H1 (cell line): ENCODE results near the gene STAT3. TPM values are rescaled to one million over a fixed set of nuclear protein-coding genes. Genes with fewer than 3 reads are reported as not detected.

Experiments
- CTCF ChIA-PET: fragments of 300-600 bp; sonication (Branson Sonifier 250); formaldehyde crosslinking; loops from one replicate; lab custom pipeline; 2021; ENCODE audit not compliant: partially characterized antibody; lab: Charles Lee
- POLR2A ChIA-PET: fragments of 300-600 bp; sonication (Branson Sonifier 250); formaldehyde crosslinking; loops from one replicate; lab custom pipeline; 2021; ENCODE audit warnings: inconsistent platforms; ENCODE audit not compliant: partially characterized antibody; lab: Charles Lee
- DNase-seq, 2 experiments: peaks; one replicate each; pipeline versions ENCODE4 v3.0.0 to v3.0.0-alpha.2; 2010 to 2022; ENCODE audit warnings: low spot score in 2 of 2, low read depth in 1 of 2, mixed read lengths in 1 of 2
- FAIRE-seq: peaks from 2 replicates; lab custom pipeline; 2011; peaks lifted over from hg19 to GRCh38; lab: Jason Lieb, UNC
- H2AFZ ChIP-seq: 2 replicates; pipeline ENCODE4 v1.8.1; 2012; ENCODE audit warnings: low read length, inconsistent platforms
- H2AK5ac ChIP-seq: 2 replicates; pipeline ENCODE4 v1.6.1; 2013; ENCODE audit warnings: low read depth, low read length
- H2BK120ac ChIP-seq: replicated peaks from 2 replicates; pipeline ENCODE3; 2013; ENCODE audit warnings: low read depth, low read length, inconsistent platforms
- H2BK12ac ChIP-seq: 2 replicates; pipeline ENCODE4 v1.6.1; 2013; ENCODE audit warnings: low read depth, low read length
- H2BK15ac ChIP-seq: 2 replicates; pipeline ENCODE4 v1.6.1; 2013; ENCODE audit warnings: low read length
- H2BK20ac ChIP-seq: 2 replicates; pipeline ENCODE4 v1.6.1; 2013; ENCODE audit warnings: low read length
- H2BK5ac ChIP-seq: 2 replicates; pipeline ENCODE4 v1.6.1; 2013; ENCODE audit warnings: low read depth, low read length
- H3K14ac ChIP-seq: 2 replicates; pipeline ENCODE4 v1.6.1; 2013; ENCODE audit warnings: inconsistent platforms; ENCODE audit not compliant: insufficient read length
- H3K18ac ChIP-seq: 2 replicates; pipeline ENCODE4 v1.6.1; 2013; ENCODE audit warnings: low read length; ENCODE audit errors: extremely low read depth
- H3K23ac ChIP-seq: 2 replicates; pipeline ENCODE4 v1.6.1; 2013; ENCODE audit warnings: inconsistent platforms; ENCODE audit not compliant: insufficient read length
- H3K23me2 ChIP-seq: 2 replicates; pipeline ENCODE4 v1.6.1; 2013; ENCODE audit warnings: low read depth, low read length
- H3K27ac ChIP-seq: 2 replicates; pipeline ENCODE4 v1.6.1; 2011; ENCODE audit warnings: low read depth, low read length, inconsistent platforms
- H3K27me3 ChIP-seq, 4 experiments: replicated peaks in 1 of 4; 1 replicate in 1 of 4; 2 replicates in 3 of 4; pipeline versions ENCODE4 v1.6.1 to v1.8.1; 2011 to 2013; ENCODE audit warnings: low read length in 3 of 4, mild to moderate bottlenecking in 3 of 4, inconsistent platforms in 2 of 4, mixed read lengths in 2 of 4, moderate library complexity in 1 of 4; ENCODE audit not compliant: control insufficient read depth in 3 of 4, insufficient read depth in 3 of 4; ENCODE audit errors: extremely low read depth in 1 of 4
- H3K36me3 ChIP-seq, 4 experiments: 2 replicates each; pipeline versions ENCODE4 v1.6.1 to v1.8.1; 2011 to 2013; ENCODE audit warnings: mild to moderate bottlenecking in 4 of 4, low read length in 3 of 4, moderate library complexity in 2 of 4, control low read depth in 1 of 4, inconsistent platforms in 1 of 4; ENCODE audit not compliant: insufficient read depth in 4 of 4, control insufficient read depth in 2 of 4
- H3K4ac ChIP-seq: replicated peaks from 2 replicates; pipeline ENCODE3; 2013; ENCODE audit warnings: low read length, low read depth, mixed read lengths, inconsistent platforms; ENCODE audit not compliant: insufficient read length
- H3K4me1 ChIP-seq, 4 experiments: replicated peaks in 1 of 4; 1 replicate in 1 of 4; 2 replicates in 3 of 4; pipeline versions ENCODE4 v1.6.1 to v1.8.1; 2011 to 2013; ENCODE audit warnings: low read length in 3 of 4, inconsistent platforms in 2 of 4, mixed read lengths in 1 of 4; ENCODE audit not compliant: insufficient read depth in 4 of 4, control insufficient read depth in 3 of 4
- H3K4me2 ChIP-seq, 2 experiments: 2 replicates each; pipeline versions ENCODE4 v1.6.1 to v1.8.1; 2011 to 2013; ENCODE audit warnings: low read depth in 2 of 2, low read length in 2 of 2, control low read depth in 1 of 2, inconsistent platforms in 1 of 2, mild to moderate bottlenecking in 1 of 2; ENCODE audit not compliant: insufficient read depth in 1 of 2
- H3K4me3 ChIP-seq, 4 experiments: fragments of 200-600, 300-600 bp in 1 of 4; sonication (generic), shearing (Covaris generic), sonication (Bioruptor Twin) in 1 of 4; 2 replicates each; pipeline versions ENCODE4 v1.5.1 to v1.8.1; 2011 to 2016; ENCODE audit warnings: low read length in 4 of 4, low read depth in 3 of 4, control low read depth in 2 of 4, inconsistent platforms in 2 of 4, mild to moderate bottlenecking in 2 of 4, mixed read lengths in 1 of 4, moderate library complexity in 1 of 4; ENCODE audit not compliant: insufficient read depth in 2 of 4; ENCODE audit errors: extremely low read depth in 1 of 4
- H3K56ac ChIP-seq: replicated peaks from 2 replicates; pipeline ENCODE3; 2013; ENCODE audit warnings: low read depth, mild to moderate bottlenecking, mixed read lengths, low read length, inconsistent platforms; ENCODE audit not compliant: insufficient read length
- H3K79me1 ChIP-seq: 2 replicates; pipeline ENCODE4 v1.6.1; 2013; ENCODE audit warnings: low read depth, low read length, control low read depth
- H3K79me2 ChIP-seq, 2 experiments: 2 replicates each; pipeline versions ENCODE4 v1.6.1 to v1.8.1; 2012 to 2013; ENCODE audit warnings: low read length in 2 of 2, mild to moderate bottlenecking in 2 of 2, inconsistent platforms in 1 of 2; ENCODE audit not compliant: insufficient read depth in 2 of 2, control insufficient read depth in 1 of 2
- H3K9ac ChIP-seq, 4 experiments: replicated peaks in 1 of 4; 1 replicate in 1 of 4; 2 replicates in 3 of 4; pipeline versions ENCODE4 v1.6.1 to v1.8.1; 2011 to 2013; ENCODE audit warnings: low read depth in 3 of 4, low read length in 3 of 4, control low read depth in 2 of 4, mild to moderate bottlenecking in 2 of 4, moderate library complexity in 2 of 4, inconsistent platforms in 1 of 4; ENCODE audit errors: extremely low read depth in 1 of 4
- H3K9me3 ChIP-seq, 2 experiments: 2 replicates each; pipeline versions ENCODE4 v1.6.1 to v1.8.1; 2012 to 2013; ENCODE audit warnings: mild to moderate bottlenecking in 2 of 2, moderate library complexity in 2 of 2, control low read depth in 1 of 2, inconsistent platforms in 1 of 2, low read depth in 1 of 2, low read length in 1 of 2, mixed read lengths in 1 of 2; ENCODE audit not compliant: insufficient read depth in 2 of 2
- H4K20me1 ChIP-seq, 2 experiments: replicated peaks in 1 of 2; 2 replicates each; pipeline versions ENCODE3 to v1.8.1; 2011 to 2013; ENCODE audit warnings: inconsistent platforms in 2 of 2, low read length in 2 of 2, mild to moderate bottlenecking in 1 of 2; ENCODE audit not compliant: insufficient read depth in 2 of 2, control insufficient read depth in 1 of 2
- H4K5ac ChIP-seq: 2 replicates; pipeline ENCODE4 v1.6.1; 2013; ENCODE audit warnings: low read length, low read depth, mixed read lengths, inconsistent platforms; ENCODE audit not compliant: insufficient read length
- H4K8ac ChIP-seq: 2 replicates; pipeline ENCODE4 v1.8.0; 2013; ENCODE audit warnings: mild to moderate bottlenecking, moderate library complexity, low read length, inconsistent platforms; ENCODE audit not compliant: insufficient read depth; ENCODE audit errors: extremely low read depth
- H4K91ac ChIP-seq: replicated peaks from 2 replicates; pipeline ENCODE3; 2013; ENCODE audit warnings: low read length, mixed read lengths, inconsistent platforms; ENCODE audit not compliant: insufficient read length
- CTBP2 ChIP-seq: IDR thresholded peaks from 2 replicates; pipeline ENCODE4 v1.7.0; 2011; ENCODE audit warnings: borderline replicate concordance, mild to moderate bottlenecking, moderate library complexity, mixed read lengths, low read length; ENCODE audit not compliant: insufficient read depth, insufficient read length
- GTF2F1 ChIP-seq: IDR thresholded peaks from 2 replicates; pipeline ENCODE4 v1.6.1; 2012; ENCODE audit warnings: low read depth, low read length, improper control_type of control experiment, borderline replicate concordance
- JUN ChIP-seq: IDR thresholded peaks from 2 replicates; pipeline ENCODE4 v1.6.1; 2011; ENCODE audit warnings: low read depth, mild to moderate bottlenecking, improper control_type of control experiment, low read length
- whole genome bisulfite sequencing, 2 experiments: shearing (Covaris generic) in 1 of 2; methylation state at CpG; one replicate each; pipeline versions ENCODE4 v1.1.6 to v1.1.7; 2013 to 2015; ENCODE audit warnings: low lambda C conversion rate in 2 of 2, mixed read lengths in 2 of 2, inconsistent platforms in 1 of 2, low coverage in 1 of 2, missing lambda C conversion rate in 1 of 2; ENCODE audit not compliant: insufficient replicate concordance in 2 of 2, insufficient coverage in 1 of 2, insufficient read length in 1 of 2; ENCODE audit errors: extremely low coverage in 1 of 2, missing lambda C conversion rate in 1 of 2; 5-methylcytosine and 5-hydroxymethylcytosine counted together
- polyA plus RNA-seq, 7 experiments: library from polyadenylated mRNA; depleted of rRNA in 3 of 7; stranded (reverse) in 5 of 7; unstranded in 2 of 7; fragments of >200 nt in 5 of 7; fragments of 200-250 nt in 2 of 7; gene quantifications; 1 replicate in 5 of 7; 2 replicates in 1 of 7; 4 replicates in 1 of 7; pipeline versions ENCODE4 v1.2.1 to v1.2.3, GENCODE V29; 2011 to 2013; ENCODE audit warnings: missing spikeins in 2 of 7, mixed read lengths in 2 of 7
- total RNA-seq: library from RNA; stranded (reverse); fragmentation: NEBNext Ultra II Directional; extraction: Animal tissue kit (Norgen Biotek cat#: 25700); gene quantifications from 2 replicates; pipeline ENCODE4 v1.2.1, GENCODE V29; 2021

STAT3 gene
- total and polyA plus RNA-seq, 2 of the 8 experiments (the other 6 are each of a cell fraction or from before 2014, with no cell fraction given): 38.4 to 94.1 TPM

- Histone ChIP-seq H3K79me2 (peaks cover 9 to 93% of the 10 kb centered on the region in 2 experiments), H2BK12ac (no peak overlapping the region), H3K18ac (no peak overlapping the region), H2BK120ac (no peak overlapping the region), H2AFZ (no peak overlapping the region), H2BK15ac (no peak overlapping the region), H3K27ac (no peak overlapping the region), H3K27me3 (no peaks in the 10 kb centered on the region), H4K20me1 (peaks cover 2 to 14% of the 10 kb centered on the region in 2 experiments), H3K9me3 (no peaks in the 10 kb centered on the region), H4K8ac (no peak overlapping the region), H3K14ac (no peak overlapping the region), H3K56ac (no peak overlapping the region), H2BK5ac (no peak overlapping the region; the same call in 1 of the 2 replicates), H3K4me3 (no peak overlapping the region), H2BK20ac (no peak overlapping the region), H3K23me2 (no peaks in the 10 kb centered on the region; the same call in 1 of the 2 replicates), H3K79me1 (no peaks in the 10 kb centered on the region; the same call in 1 of the 2 replicates), H2AK5ac (no peak overlapping the region), H4K5ac (no peak overlapping the region), H3K4ac (no peak overlapping the region), H3K4me1 (peaks cover 0 to 10% (median 4%) of the 10 kb centered on the region in 4 experiments; a peak in 5 of 7 replicates), H3K9ac (no peak overlapping the region), H3K23ac (no peak overlapping the region), H3K4me2 (no peak overlapping the region), H4K91ac (no peak overlapping the region), H3K36me3 (no peaks in the 10 kb centered on the region)
- no peak for DNase-seq
- ChIA-PET CTCF (interaction anchor here (0.7 to 1.9 kb wide), 2 partner anchors 59 to 683 kb away, joined by 4 to 5 read pairs; no protein-coding TSS in a partner anchor), POLR2A (no interaction called here)
- FAIRE-seq: no peak
- 90% methylated on average over 3 of the region's 3 CpGs; no CpG with 5 or more reads in 1 of the 2 experiments for WGBS, 2 experiments
- TF ChIP-seq JUN: no peak
- no peak for TF ChIP-seq GTF2F1
- TF ChIP-seq CTBP2: no peak
These were observed 7.3 kb downstream of the STAT3 start for GRCh38 chr17:42380935-42381334.
